HepG2 (cell line): ENCODE measurements around the gene DCAF16. TPM values are rescaled to one million over a fixed set of nuclear protein-coding genes. Genes with fewer than 3 reads are reported as not detected.

Experiments
- CEBPG ChIP-seq: IDR thresholded peaks from 2 replicates; pipeline ENCODE4 v1.6.1; 2016
- CTCF ChIP-seq: sonication (generic); formaldehyde crosslinking; IDR thresholded peaks from 2 replicates; pipeline ENCODE4 v1.5.0; 2020; ENCODE audit warnings: mild to moderate bottlenecking, missing genetic modification reagents, moderate library complexity
- HOXA7 ChIP-seq: sonication (generic); formaldehyde crosslinking; IDR thresholded peaks from 2 replicates; pipeline ENCODE4 v1.8.1; 2022; ENCODE audit warnings: mild to moderate bottlenecking, missing genetic modification reagents, moderate library complexity
- ISL2 ChIP-seq: sonication (generic); formaldehyde crosslinking; IDR thresholded peaks from 2 replicates; pipeline ENCODE4 v1.5.0; 2020; ENCODE audit warnings: missing genetic modification reagents
- KDM2A ChIP-seq: sonication (generic); formaldehyde crosslinking; IDR thresholded peaks from 2 replicates; pipeline ENCODE4 v1.4.0; 2020; ENCODE audit warnings: low read depth, missing genetic modification reagents, borderline replicate concordance
- MYC ChIP-seq: sonication (generic); formaldehyde crosslinking; IDR thresholded peaks from 2 replicates; pipeline ENCODE4 v1.9.0; 2021; ENCODE audit warnings: missing genetic modification reagents, borderline replicate concordance
- RFXANK ChIP-seq: IDR thresholded peaks from 2 replicates; pipeline ENCODE4 v1.6.1; 2016
- ZBTB7A ChIP-seq: sonication (generic); formaldehyde crosslinking; IDR thresholded peaks from 2 replicates; pipeline ENCODE4 v1.8.0; 2022; ENCODE audit warnings: mild to moderate bottlenecking, missing genetic modification reagents
- ZFYVE20 ChIP-seq: sonication (generic); formaldehyde crosslinking; IDR thresholded peaks from 2 replicates; pipeline ENCODE4 v1.8.0; 2023; ENCODE audit warnings: low read depth, mild to moderate bottlenecking, moderate library complexity, missing genetic modification reagents, borderline replicate concordance
- ZNF547 ChIP-seq: sonication (generic); formaldehyde crosslinking; IDR thresholded peaks from 2 replicates; pipeline ENCODE4 v1.5.1; 2020; ENCODE audit warnings: mild to moderate bottlenecking, missing genetic modification reagents
- ZNF598 ChIP-seq: sonication (generic); formaldehyde crosslinking; IDR thresholded peaks from 2 replicates; pipeline ENCODE4 v1.5.1; 2020; ENCODE audit warnings: mild to moderate bottlenecking, missing genetic modification reagents, borderline replicate concordance
- ZNF776 ChIP-seq: sonication (generic); formaldehyde crosslinking; IDR thresholded peaks from 2 replicates; pipeline ENCODE4 v1.4.0; 2020; ENCODE audit warnings: mild to moderate bottlenecking, missing genetic modification reagents
- ZNF800 ChIP-seq: sonication (generic); formaldehyde crosslinking; IDR thresholded peaks from 2 replicates; pipeline ENCODE4 v1.4.0; 2020; ENCODE audit warnings: missing genetic modification reagents
- polyA plus RNA-seq, 8 experiments: library from polyadenylated mRNA; depleted of rRNA in 3 of 8; stranded (reverse) in 7 of 8; unstranded in 1 of 8; fragments of >200 nt; fragmentation: Illumina TruSeq in 4 of 8; extraction: Trizol in 4 of 8; gene quantifications; 2 replicates each; pipeline versions ENCODE4 v1.2.1 to v1.2.3, GENCODE V29; 2011 to 2016; ENCODE audit warnings: low read depth in 4 of 8, missing spikeins in 1 of 8, mixed read lengths in 1 of 8; ENCODE audit not compliant: insufficient read depth in 1 of 8
- total RNA-seq, 5 experiments: library from RNA; depleted of rRNA; stranded (reverse); fragments of >200 nt; fragmentation: Illumina TruSeq; extraction: Trizol; gene quantifications; 2 replicates each; pipeline ENCODE4 v1.2.3, GENCODE V29; 2016; ENCODE audit warnings: low read depth in 1 of 5
- TF ChIP-seq, protein P1 (sequence below): sonication (generic); formaldehyde crosslinking; IDR thresholded peaks from 2 replicates; pipeline ENCODE4 v1.5.1; 2020; ENCODE audit warnings: mild to moderate bottlenecking, missing genetic modification reagents, moderate library complexity
- TF ChIP-seq, protein P2 (sequence below): sonication (generic); formaldehyde crosslinking; IDR thresholded peaks from 2 replicates; pipeline ENCODE4 v1.4.0; 2020; ENCODE audit warnings: mild to moderate bottlenecking, missing genetic modification reagents

DCAF16 gene
- total and polyA plus RNA-seq, 2 of the 13 experiments (the other 11 are each of a cell fraction or from before 2014, with no cell fraction given), result 37.5 to 41.9 TPM

GRCh38 chr4:17781300-17782287, 29.0 kb downstream of the DCAF16 start, which contains the start of gene FAM184B (continued):
- TF ChIP-seq, protein P1, sequence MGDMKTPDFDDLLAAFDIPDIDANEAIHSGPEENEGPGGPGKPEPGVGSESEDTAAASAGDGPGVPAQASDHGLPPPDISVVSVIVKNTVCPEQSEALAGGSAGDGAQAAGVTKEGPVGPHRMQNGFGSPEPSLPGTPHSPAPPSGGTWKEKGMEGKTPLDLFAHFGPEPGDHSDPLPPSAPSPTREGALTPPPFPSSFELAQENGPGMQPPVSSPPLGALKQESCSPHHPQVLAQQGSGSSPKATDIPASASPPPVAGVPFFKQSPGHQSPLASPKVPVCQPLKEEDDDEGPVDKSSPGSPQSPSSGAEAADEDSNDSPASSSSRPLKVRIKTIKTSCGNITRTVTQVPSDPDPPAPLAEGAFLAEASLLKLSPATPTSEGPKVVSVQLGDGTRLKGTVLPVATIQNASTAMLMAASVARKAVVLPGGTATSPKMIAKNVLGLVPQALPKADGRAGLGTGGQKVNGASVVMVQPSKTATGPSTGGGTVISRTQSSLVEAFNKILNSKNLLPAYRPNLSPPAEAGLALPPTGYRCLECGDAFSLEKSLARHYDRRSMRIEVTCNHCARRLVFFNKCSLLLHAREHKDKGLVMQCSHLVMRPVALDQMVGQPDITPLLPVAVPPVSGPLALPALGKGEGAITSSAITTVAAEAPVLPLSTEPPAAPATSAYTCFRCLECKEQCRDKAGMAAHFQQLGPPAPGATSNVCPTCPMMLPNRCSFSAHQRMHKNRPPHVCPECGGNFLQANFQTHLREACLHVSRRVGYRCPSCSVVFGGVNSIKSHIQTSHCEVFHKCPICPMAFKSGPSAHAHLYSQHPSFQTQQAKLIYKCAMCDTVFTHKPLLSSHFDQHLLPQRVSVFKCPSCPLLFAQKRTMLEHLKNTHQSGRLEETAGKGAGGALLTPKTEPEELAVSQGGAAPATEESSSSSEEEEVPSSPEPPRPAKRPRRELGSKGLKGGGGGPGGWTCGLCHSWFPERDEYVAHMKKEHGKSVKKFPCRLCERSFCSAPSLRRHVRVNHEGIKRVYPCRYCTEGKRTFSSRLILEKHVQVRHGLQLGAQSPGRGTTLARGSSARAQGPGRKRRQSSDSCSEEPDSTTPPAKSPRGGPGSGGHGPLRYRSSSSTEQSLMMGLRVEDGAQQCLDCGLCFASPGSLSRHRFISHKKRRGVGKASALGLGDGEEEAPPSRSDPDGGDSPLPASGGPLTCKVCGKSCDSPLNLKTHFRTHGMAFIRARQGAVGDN (CRISPR knock-in tag), result peak; percentile 80
- TF ChIP-seq ZNF776 (0 out of 2 replicates have a peak, but pooled peaks have one; percentile 34), ISL2 (no peak), ZNF547 (CRISPR knock-in tag) (no peak), MYC (peak; percentile 51; the same call in 1 of the 2 replicates), KDM2A (CRISPR knock-in tag) (0 out of 2 replicates have a peak, but pooled peaks have one; percentile 25), HOXA7 (CRISPR knock-in tag) (no peak), ZBTB7A (CRISPR knock-in tag) (peak; percentile 56; the same call in 1 of the 2 replicates), CEBPG (no peak), ZNF800 (CRISPR knock-in tag) (0 out of 2 replicates have a peak, but pooled peaks have one; percentile 18), CTCF (CRISPR knock-in tag) (no peak), ZNF598 (0 out of 2 replicates have a peak, but pooled peaks have one; percentile 39), RFXANK (CRISPR knock-in tag) (no peak), ZFYVE20 (CRISPR knock-in tag) (no peak)
- TF ChIP-seq, protein P2, sequence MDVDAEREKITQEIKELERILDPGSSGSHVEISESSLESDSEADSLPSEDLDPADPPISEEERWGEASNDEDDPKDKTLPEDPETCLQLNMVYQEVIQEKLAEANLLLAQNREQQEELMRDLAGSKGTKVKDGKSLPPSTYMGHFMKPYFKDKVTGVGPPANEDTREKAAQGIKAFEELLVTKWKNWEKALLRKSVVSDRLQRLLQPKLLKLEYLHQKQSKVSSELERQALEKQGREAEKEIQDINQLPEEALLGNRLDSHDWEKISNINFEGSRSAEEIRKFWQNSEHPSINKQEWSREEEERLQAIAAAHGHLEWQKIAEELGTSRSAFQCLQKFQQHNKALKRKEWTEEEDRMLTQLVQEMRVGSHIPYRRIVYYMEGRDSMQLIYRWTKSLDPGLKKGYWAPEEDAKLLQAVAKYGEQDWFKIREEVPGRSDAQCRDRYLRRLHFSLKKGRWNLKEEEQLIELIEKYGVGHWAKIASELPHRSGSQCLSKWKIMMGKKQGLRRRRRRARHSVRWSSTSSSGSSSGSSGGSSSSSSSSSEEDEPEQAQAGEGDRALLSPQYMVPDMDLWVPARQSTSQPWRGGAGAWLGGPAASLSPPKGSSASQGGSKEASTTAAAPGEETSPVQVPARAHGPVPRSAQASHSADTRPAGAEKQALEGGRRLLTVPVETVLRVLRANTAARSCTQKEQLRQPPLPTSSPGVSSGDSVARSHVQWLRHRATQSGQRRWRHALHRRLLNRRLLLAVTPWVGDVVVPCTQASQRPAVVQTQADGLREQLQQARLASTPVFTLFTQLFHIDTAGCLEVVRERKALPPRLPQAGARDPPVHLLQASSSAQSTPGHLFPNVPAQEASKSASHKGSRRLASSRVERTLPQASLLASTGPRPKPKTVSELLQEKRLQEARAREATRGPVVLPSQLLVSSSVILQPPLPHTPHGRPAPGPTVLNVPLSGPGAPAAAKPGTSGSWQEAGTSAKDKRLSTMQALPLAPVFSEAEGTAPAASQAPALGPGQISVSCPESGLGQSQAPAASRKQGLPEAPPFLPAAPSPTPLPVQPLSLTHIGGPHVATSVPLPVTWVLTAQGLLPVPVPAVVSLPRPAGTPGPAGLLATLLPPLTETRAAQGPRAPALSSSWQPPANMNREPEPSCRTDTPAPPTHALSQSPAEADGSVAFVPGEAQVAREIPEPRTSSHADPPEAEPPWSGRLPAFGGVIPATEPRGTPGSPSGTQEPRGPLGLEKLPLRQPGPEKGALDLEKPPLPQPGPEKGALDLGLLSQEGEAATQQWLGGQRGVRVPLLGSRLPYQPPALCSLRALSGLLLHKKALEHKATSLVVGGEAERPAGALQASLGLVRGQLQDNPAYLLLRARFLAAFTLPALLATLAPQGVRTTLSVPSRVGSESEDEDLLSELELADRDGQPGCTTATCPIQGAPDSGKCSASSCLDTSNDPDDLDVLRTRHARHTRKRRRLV (CRISPR knock-in tag), result no peak
